A549 treated with AZD2906 at 1 μM for 4 hours (cell line): ENCODE data around the gene ZNF629. TPM values are rescaled to one million over a fixed set of nuclear protein-coding genes. Genes with fewer than 3 reads are reported as not detected.

Experiments used
- total RNA-seq: library from RNA; stranded (reverse); fragments of 200-300 nt; extraction: Qiagen RNA extraction; gene quantifications from 5 replicates; pipeline ENCODE4 v1.2.3, GENCODE V29; 2022

Gene ZNF629
- total RNA-seq, result 16.0 to 19.7 TPM (median 17.4 TPM) in 5 replicates

GRCh38 chr16:30786936-30787612, at the start of gene ZNF629:
TSS of gene ZNF629 (minus strand) at chr16:30787205. CDS start at chr16:30784482, 2,723 bp downstream.

GRCh38 chr16:30761928-30762902, 24.8 kb downstream of the ZNF629 start, which contains the start of the genes CFAP119 and RNF40:
TSS of gene CFAP119 (minus strand) at chr16:30762062. CDS start at chr16:30761748, 314 bp downstream.
TSS of gene RNF40 (plus strand) at chr16:30762322. CDS start at chr16:30762546, 224 bp downstream.

GRCh38 chr16:30747799-30748633, 39.0 kb downstream of the ZNF629 start, which contains the start of gene PHKG2:
TSS of gene PHKG2 (plus strand) at chr16:30748425. CDS start at chr16:30748821, 396 bp downstream.

Other genes with a start within 250 kb of the ZNF629 start
- 4.7 to 6.7 TPM (median 5.8 TPM) in 5 replicates for gene ZNF764, start 228.8 kb downstream of the ZNF629 start, total RNA-seq
- gene ZNF688, start 215.5 kb downstream of the ZNF629 start, total RNA-seq, result 4.7 to 7.8 TPM (median 7.0 TPM) in 5 replicates
- not detected in 5 replicates for gene ZNF785, start 201.5 kb downstream of the ZNF629 start, total RNA-seq
- 8.2 to 9.0 TPM (median 8.4 TPM) in 5 replicates for gene ZNF689, start 176.8 kb downstream of the ZNF629 start, total RNA-seq
- 17.0 to 24.3 TPM (median 24.0 TPM) in 5 replicates for gene PRR14, start 136.2 kb downstream of the ZNF629 start, total RNA-seq
- 28.4 to 43.5 TPM (median 42.0 TPM) in 5 replicates for gene FBRS, start 128.8 kb downstream of the ZNF629 start, total RNA-seq
- 16.0 to 26.6 TPM (median 17.8 TPM) in 5 replicates for gene SRCAP, start 88.0 kb downstream of the ZNF629 start, total RNA-seq
- gene PHKG2, start 38.8 kb downstream of the ZNF629 start, total RNA-seq, result 19.5 to 30.8 TPM (median 26.9 TPM) in 5 replicates
- gene CFAP119, start 25.1 kb downstream of the ZNF629 start, total RNA-seq, result 4.5 to 9.0 TPM (median 8.0 TPM) in 5 replicates
- 70.9 to 82.8 TPM (median 79.3 TPM) in 5 replicates for gene RNF40, start 24.9 kb downstream of the ZNF629 start, total RNA-seq
- gene BCL7C, start 106.9 kb upstream of the ZNF629 start, total RNA-seq, result 26.3 to 45.4 TPM (median 43.8 TPM) in 5 replicates
- 0.16 to 0.29 TPM (median 0.17 TPM) in 5 replicates for gene CTF1, start 109.4 kb upstream of the ZNF629 start, total RNA-seq
- gene FBXL19, start 136.4 kb upstream of the ZNF629 start, total RNA-seq, result 12.0 to 20.0 TPM (median 16.8 TPM) in 5 replicates
- gene ORAI3, start 161.9 kb upstream of the ZNF629 start, total RNA-seq, result 10.3 to 14.7 TPM (median 12.3 TPM) in 5 replicates
- 18.3 to 20.3 TPM (median 18.6 TPM) in 5 replicates for gene SETD1A, start 170.5 kb upstream of the ZNF629 start, total RNA-seq
- gene HSD3B7, start 198.0 kb upstream of the ZNF629 start, total RNA-seq, result 13.5 to 17.0 TPM (median 14.5 TPM) in 5 replicates
- gene STX1B, start 223.4 kb upstream of the ZNF629 start, total RNA-seq, result 1.4 to 1.7 TPM (median 1.6 TPM) in 5 replicates
- 49.2 to 67.7 TPM (median 62.8 TPM) in 5 replicates for gene STX4, start 246.4 kb upstream of the ZNF629 start, total RNA-seq